ENCODE measurements around the gene APBA2. TPM values are rescaled to one million over a fixed set of nuclear protein-coding genes. Genes with fewer than 3 reads are reported as not detected.

The APBA2 gene
- total RNA-seq, 1 donor from 2014 or later, result 30.0 TPM

- DNase-seq (ENCODE audit: low read depth), result no peak
- no peak overlapping the region for H3K4me3 ChIP-seq (ENCODE audit: low read depth, low read length)
- TF ChIP-seq CTCF (conservative IDR thresholded peaks at IDR 0.05; ENCODE audit: low read depth, low read length), result no peak
These were observed 198.1 kb downstream of the APBA2 start for GRCh38 chr15:29083858-29084257.

GRCh38 chr15:29086001-29086400 is 200.2 kb downstream of the APBA2 start:
- no peak for DNase-seq (ENCODE audit: low read depth)
- no peak overlapping the region for H3K4me3 ChIP-seq (ENCODE audit: low read depth, low read length)
- TF ChIP-seq CTCF (conservative IDR thresholded peaks at IDR 0.05; ENCODE audit: low read depth, low read length), result no peak

- no peak for TF ChIP-seq CTCF (conservative IDR thresholded peaks at IDR 0.05; ENCODE audit: low read depth, low read length)
- no peak for DNase-seq (ENCODE audit: low read depth)
- H3K4me3 ChIP-seq (ENCODE audit: low read depth, low read length), result no peak overlapping the region
These were observed 201.1 kb downstream of the APBA2 start for GRCh38 chr15:29086891-29087290.

GRCh38 chr15:29087521-29088285 is 201.9 kb downstream of the APBA2 start:
- H3K4me3 ChIP-seq (ENCODE audit: low read depth, low read length), result no peak overlapping the region
- no peak for TF ChIP-seq CTCF (conservative IDR thresholded peaks at IDR 0.05; ENCODE audit: low read depth, low read length)
- DNase-seq (ENCODE audit: low read depth), result no peak

GRCh38 chr15:29088666-29089065 is 202.9 kb downstream of the APBA2 start:
- TF ChIP-seq CTCF (conservative IDR thresholded peaks at IDR 0.05; ENCODE audit: low read depth, low read length), result no peak
- H3K4me3 ChIP-seq (ENCODE audit: low read depth, low read length), result no peak overlapping the region
- DNase-seq (ENCODE audit: low read depth), result no peak

GRCh38 chr15:29089731-29090616 is 204.2 kb downstream of the APBA2 start:
- DNase-seq (ENCODE audit: low read depth), result no peak
- peak; percentile 17 for TF ChIP-seq CTCF (conservative IDR thresholded peaks at IDR 0.05; ENCODE audit: low read depth, low read length)
- H3K4me3 ChIP-seq (ENCODE audit: low read depth, low read length), result no peak overlapping the region
